ENCODE data around the gene STYX. TPM values are rescaled to one million over a fixed set of nuclear protein-coding genes. Genes with fewer than 3 reads are reported as not detected.

Gene STYX
- total and polyA plus RNA-seq, 2 of the 8 experiments (the other 6 are each of a cell fraction or from before 2014, with no cell fraction given): 8.3 to 29.0 TPM

GRCh38 chr14:52792097-52792415 is 62.1 kb downstream of the STYX start (continued):
- TF ChIP-seq CHD7 (IDR thresholded peaks at IDR 0.05; ENCODE audit: insufficient replicate concordance, low read length) (no peak), KDM1A (IDR thresholded peaks at IDR 0.05; ENCODE audit: borderline replicate concordance, low read length) (no peak), CEBPB (IDR thresholded peaks at IDR 0.05; ENCODE audit: low read depth, low read length) (no peak), TCF12 (IDR thresholded peaks at IDR 0.05; ENCODE audit: low read depth, low read length) (no peak), BACH1 (IDR thresholded peaks at IDR 0.05; ENCODE audit: low read length) (no peak), USF2 (IDR thresholded peaks at IDR 0.05; ENCODE audit: low read length) (no peak), GABPA (IDR thresholded peaks at IDR 0.05; ENCODE audit: borderline replicate concordance, insufficient read depth, low read length) (no peak), EZH2 (IDR thresholded peaks at IDR 0.05; ENCODE audit: low read depth, low read length, severe bottlenecking) (no peak), KDM4A (IDR thresholded peaks at IDR 0.05; ENCODE audit: low read depth, low read length, severe bottlenecking) (no peak), SAP30 (IDR thresholded peaks at IDR 0.05; ENCODE audit: insufficient read depth, insufficient replicate concordance, low read length) (no peak), ASH2L (IDR thresholded peaks at IDR 0.05; ENCODE audit: low read length) (no peak), YY1 (IDR thresholded peaks at IDR 0.05; ENCODE audit: low read depth, low read length) (no peak)

Measured in H1 (cell line).